Calu3 (cell line): ENCODE measurements around the gene STK10. TPM values are rescaled to one million over a fixed set of nuclear protein-coding genes. Genes with fewer than 3 reads are reported as not detected.

ENCODE experiments used
- BruUV-seq: library from RNA; stranded (reverse); fragments of 400-500 nt; replicated peaks from 2 replicates; lab custom pipeline; 2021; lab: Mats Ljungman, UMichigan
- CTCF ChIA-PET: fragments of 300-600 bp; sonication (Branson Sonifier 250); formaldehyde crosslinking; loops from one replicate; lab custom pipeline; 2022; ENCODE audit warnings: antibody characterized with exemption; lab: Charles Lee
- DNase-seq: peaks from one replicate; pipeline ENCODE4 v3.0.0; 2022
- H3K27ac Mint-ChIP-seq: one replicate; pipeline ENCODE4 v1.8.0; 2022; ENCODE audit warnings: mixed read lengths; ENCODE audit not compliant: unreplicated experiment
- H3K27me3 Mint-ChIP-seq: one replicate; pipeline ENCODE4 v1.8.0; 2022; ENCODE audit warnings: mixed read lengths; ENCODE audit not compliant: unreplicated experiment
- H3K36me3 Mint-ChIP-seq: one replicate; pipeline ENCODE4 v1.8.0; 2022; ENCODE audit warnings: mild to moderate bottlenecking, moderate library complexity, mixed read lengths; ENCODE audit not compliant: insufficient read depth, unreplicated experiment
- H3K4me1 Mint-ChIP-seq: one replicate; pipeline ENCODE4 v1.8.0; 2022; ENCODE audit warnings: mild to moderate bottlenecking, low read depth, mixed read lengths; ENCODE audit not compliant: unreplicated experiment
- H3K4me3 Mint-ChIP-seq: one replicate; pipeline ENCODE4 v1.8.0; 2022; ENCODE audit warnings: mild to moderate bottlenecking, low read depth, moderate library complexity, mixed read lengths; ENCODE audit not compliant: unreplicated experiment
- H3K9me3 Mint-ChIP-seq: one replicate; pipeline ENCODE4 v1.8.0; 2022; ENCODE audit warnings: low read depth, mixed read lengths; ENCODE audit not compliant: unreplicated experiment
- CTCF ChIP-seq: fragments of 200-600 bp; IDR thresholded peaks from one replicate; pipeline ENCODE4 v1.8.0; 2022; ENCODE audit warnings: antibody characterized with exemption; ENCODE audit not compliant: unreplicated experiment
- intact Hi-C: fragments of 100-400 bp; cut with micrococcal nuclease; formaldehyde crosslinking; loops from one replicate; pipeline ENCODE4 v1.10.0; 2022; ENCODE audit not compliant: unreplicated experiment
- total RNA-seq: library from RNA; stranded (reverse); gene quantifications from 2 replicates; pipeline ENCODE4 v1.2.3, GENCODE V29; 2022

The STK10 gene
- total RNA-seq, 1 experiment from 2014 or later, result 27.4 TPM

- peaks cover 70% of the 10 kb centered on the region for H3K4me1 Mint-ChIP-seq
- intact Hi-C loops, result loop anchor here (2.0 to 10.0 kb wide), 3 partner anchors 48 to 608 kb away; no protein-coding TSS in a partner anchor
- H3K9me3 Mint-ChIP-seq, result no peaks in the 10 kb centered on the region
- CTCF ChIA-PET, result no interaction called here
- peak; percentile 22 for TF ChIP-seq CTCF
- peak overlapping the region; percentile 59 for H3K4me3 Mint-ChIP-seq
- no TSS peak for BruUV-seq
- peak; percentile 34 for DNase-seq
- peaks cover 38% of the 10 kb centered on the region for H3K36me3 Mint-ChIP-seq
- no peaks in the 10 kb centered on the region for H3K27me3 Mint-ChIP-seq
- peak overlapping the region; percentile 18 for H3K27ac Mint-ChIP-seq
Measured at GRCh38 chr5:172002310-172002709, 185.7 kb downstream of the STK10 start.

GRCh38 chr5:171999877-172000276, 188.1 kb downstream of the STK10 start:
- intact Hi-C loops, result loop anchor here (10.0 kb wide), 1 partner anchor 605 kb away; no protein-coding TSS in a partner anchor
- DNase-seq, result no peak
- no TSS peak for BruUV-seq
- CTCF ChIA-PET, result interaction anchor here (0.6 kb wide), 2 partner anchors 462 to 623 kb away, joined by 3 to 5 read pairs; no protein-coding TSS in a partner anchor
- no peak for TF ChIP-seq CTCF
- no peaks in the 10 kb centered on the region for H3K9me3 Mint-ChIP-seq
- H3K4me1 Mint-ChIP-seq, result peaks cover 60% of the 10 kb centered on the region
- H3K27ac Mint-ChIP-seq, result no peak overlapping the region
- H3K36me3 Mint-ChIP-seq, result peaks cover 29% of the 10 kb centered on the region
- H3K4me3 Mint-ChIP-seq, result no peak overlapping the region
- H3K27me3 Mint-ChIP-seq, result no peaks in the 10 kb centered on the region

- no peak for DNase-seq
- Mint-ChIP-seq H3K4me1 (peaks cover 56% of the 10 kb centered on the region), H3K36me3 (peaks cover 26% of the 10 kb centered on the region), H3K4me3 (no peak overlapping the region), H3K27ac (no peak overlapping the region), H3K9me3 (no peaks in the 10 kb centered on the region), H3K27me3 (no peaks in the 10 kb centered on the region)
- intact Hi-C loops, result no loop called here
- no peak for TF ChIP-seq CTCF
- CTCF ChIA-PET, result interaction anchor here (0.6 kb wide), 1 partner anchor 463 kb away, joined by 3 read pairs; no protein-coding TSS in a partner anchor
- no TSS peak for BruUV-seq
Measured at GRCh38 chr5:171999100-171999499, 188.9 kb downstream of the STK10 start.

- no TSS peak for BruUV-seq
- Mint-ChIP-seq H3K4me3 (no peak overlapping the region), H3K36me3 (peaks cover 16% of the 10 kb centered on the region), H3K27ac (no peak overlapping the region), H3K27me3 (no peaks in the 10 kb centered on the region), H3K4me1 (peaks cover 50% of the 10 kb centered on the region), H3K9me3 (no peaks in the 10 kb centered on the region)
- no peak for DNase-seq
- intact Hi-C loops, result no loop called here
- CTCF ChIA-PET, result interaction anchor here (1.0 to 1.4 kb wide), 2 partner anchors 9 to 34 kb away, joined by 4 read pairs; partner anchors contain the start of gene FBXW11
- no peak for TF ChIP-seq CTCF
Measured at GRCh38 chr5:171997011-171997410, 191.0 kb downstream of the STK10 start.
